ACC112 (cell line): Measurements from ENCODE around the gene SETD3.

Experiments
- H2AFZ ChIP-seq: fragments of 200-600 bp; sonication (generic); one replicate; pipeline ENCODE4 v1.6.0; 2017; ENCODE audit warnings: antibody characterized with exemption, low read length; ENCODE audit not compliant: unreplicated experiment
- H3K27ac ChIP-seq: fragments of 200-600 bp; sonication (generic); 2 replicates; pipeline ENCODE4 v1.5.1; 2014; ENCODE audit warnings: low read depth, mild to moderate bottlenecking, antibody characterized with exemption, low read length, moderate library complexity
- H3K27me3 ChIP-seq: fragments of 200-600 bp; sonication (generic); 2 replicates; pipeline ENCODE4 v1.6.1; 2014; ENCODE audit warnings: mild to moderate bottlenecking, antibody characterized with exemption, low read length, moderate library complexity, mixed read lengths; ENCODE audit not compliant: insufficient read depth
- H3K36me3 ChIP-seq: fragments of 200-600 bp; sonication (generic); 2 replicates; pipeline ENCODE4 v1.6.1; 2016; ENCODE audit warnings: mild to moderate bottlenecking, antibody characterized with exemption, low read length, moderate library complexity, mixed read lengths; ENCODE audit not compliant: insufficient read depth
- H3K4me1 ChIP-seq: fragments of 200-600 bp; sonication (generic); one replicate; pipeline ENCODE4 v1.6.1; 2016; ENCODE audit warnings: low read length, mixed read lengths; ENCODE audit not compliant: insufficient read depth, unreplicated experiment, control insufficient read depth
- H3K4me3 ChIP-seq: fragments of 200-600 bp; sonication (generic); 2 replicates; pipeline ENCODE4 v1.5.1; 2014; ENCODE audit warnings: mild to moderate bottlenecking, low read depth, low read length
- H3K79me2 ChIP-seq: fragments of 200-600 bp; sonication (generic); one replicate; pipeline ENCODE4 v1.6.0; 2016; ENCODE audit warnings: low read length; ENCODE audit not compliant: control insufficient read depth, unreplicated experiment, insufficient read depth

Gene SETD3

DNA sequence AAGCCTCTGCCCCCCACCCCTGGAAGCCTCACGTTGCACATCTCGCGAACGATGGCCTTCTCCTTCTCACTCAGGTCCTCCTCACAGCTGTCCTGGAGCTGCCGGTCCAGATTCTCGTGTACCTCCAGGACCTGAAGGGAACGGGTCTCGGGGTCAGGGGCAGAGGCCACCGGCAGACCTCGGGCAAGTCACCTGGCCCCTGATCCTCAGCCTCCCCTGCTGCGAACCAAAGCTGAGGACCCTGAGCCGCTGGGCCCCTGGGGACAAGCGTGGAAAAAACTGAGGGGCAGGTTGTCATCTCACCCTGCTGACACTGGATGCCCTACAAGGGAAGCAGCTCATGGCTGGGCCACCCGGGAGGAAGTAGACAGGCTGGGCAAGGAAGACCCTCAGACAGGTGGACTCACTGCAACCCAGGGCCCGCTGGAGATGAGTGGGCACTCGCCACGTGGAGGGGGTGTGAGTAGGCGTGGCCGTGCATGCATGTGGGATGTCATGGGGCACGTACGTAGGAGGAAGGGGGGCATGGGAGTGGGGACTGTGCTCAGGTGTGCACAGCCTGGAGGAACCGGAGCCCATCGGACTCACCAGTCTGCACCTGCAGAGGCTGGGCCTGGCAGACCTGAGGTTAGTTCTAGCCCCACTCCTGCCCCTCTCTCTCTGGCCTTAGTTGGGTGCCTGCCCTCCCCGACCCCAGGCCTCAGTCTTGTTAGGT, 35.7 kb upstream of the SETD3 start:
- Histone ChIP-seq H3K79me2 (no peaks in the 10 kb centered on the region), H3K36me3 (no peaks in the 10 kb centered on the region; the same call in 1 of the 2 replicates), H3K4me3 (no peak overlapping the region), H3K27me3 (no peaks in the 10 kb centered on the region), H3K4me1 (peaks cover 4% of the 10 kb centered on the region), H2AFZ (no peak overlapping the region), H3K27ac (no peak overlapping the region)

DNA sequence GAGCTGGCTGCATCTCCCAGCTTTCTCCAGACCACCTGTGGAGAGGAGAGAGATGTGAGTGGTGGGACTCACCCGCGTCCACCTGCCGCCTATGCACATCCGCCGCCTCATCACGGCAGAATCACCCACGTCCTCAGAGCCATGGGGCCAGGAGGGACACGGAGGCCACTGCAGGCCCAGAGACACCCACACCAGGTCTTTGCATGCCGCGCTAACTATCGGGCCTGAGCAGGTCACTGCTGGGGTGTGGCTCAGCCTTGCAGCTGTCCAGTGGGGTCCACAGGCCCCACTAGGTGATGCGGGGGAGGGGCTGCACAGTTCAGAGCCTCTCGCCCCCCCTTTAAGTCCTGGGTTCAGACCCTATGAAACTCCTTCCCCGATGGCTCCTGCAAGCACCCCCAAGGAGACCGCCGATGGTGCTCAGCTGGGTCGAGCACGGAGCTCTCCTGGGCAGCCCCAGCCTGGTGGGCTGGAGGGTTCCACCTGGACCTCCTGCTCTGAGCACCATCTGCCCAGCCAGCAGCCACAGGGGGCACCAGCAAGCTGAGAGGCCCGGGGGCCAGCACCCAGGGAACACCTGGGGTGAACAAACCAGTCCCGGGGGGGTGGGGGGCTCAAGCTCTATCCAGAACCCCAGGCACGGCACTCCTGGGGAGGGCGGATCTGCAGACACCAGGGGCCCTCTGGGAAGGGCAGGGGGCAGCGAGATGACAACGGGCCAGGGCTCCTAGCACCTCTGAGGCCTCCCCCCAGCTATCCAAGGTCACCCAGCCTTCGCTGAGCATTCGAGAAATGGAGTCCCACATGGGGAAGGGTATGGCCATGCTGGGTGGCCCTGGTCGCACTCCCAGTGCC, 34.9 kb upstream of the SETD3 start:
- Histone ChIP-seq H3K36me3 (no peaks in the 10 kb centered on the region; the same call in 1 of the 2 replicates), H3K4me3 (no peak overlapping the region), H3K27me3 (no peaks in the 10 kb centered on the region), H3K79me2 (no peaks in the 10 kb centered on the region), H2AFZ (no peak overlapping the region), H3K27ac (no peak overlapping the region), H3K4me1 (peaks cover 11% of the 10 kb centered on the region)

DNA sequence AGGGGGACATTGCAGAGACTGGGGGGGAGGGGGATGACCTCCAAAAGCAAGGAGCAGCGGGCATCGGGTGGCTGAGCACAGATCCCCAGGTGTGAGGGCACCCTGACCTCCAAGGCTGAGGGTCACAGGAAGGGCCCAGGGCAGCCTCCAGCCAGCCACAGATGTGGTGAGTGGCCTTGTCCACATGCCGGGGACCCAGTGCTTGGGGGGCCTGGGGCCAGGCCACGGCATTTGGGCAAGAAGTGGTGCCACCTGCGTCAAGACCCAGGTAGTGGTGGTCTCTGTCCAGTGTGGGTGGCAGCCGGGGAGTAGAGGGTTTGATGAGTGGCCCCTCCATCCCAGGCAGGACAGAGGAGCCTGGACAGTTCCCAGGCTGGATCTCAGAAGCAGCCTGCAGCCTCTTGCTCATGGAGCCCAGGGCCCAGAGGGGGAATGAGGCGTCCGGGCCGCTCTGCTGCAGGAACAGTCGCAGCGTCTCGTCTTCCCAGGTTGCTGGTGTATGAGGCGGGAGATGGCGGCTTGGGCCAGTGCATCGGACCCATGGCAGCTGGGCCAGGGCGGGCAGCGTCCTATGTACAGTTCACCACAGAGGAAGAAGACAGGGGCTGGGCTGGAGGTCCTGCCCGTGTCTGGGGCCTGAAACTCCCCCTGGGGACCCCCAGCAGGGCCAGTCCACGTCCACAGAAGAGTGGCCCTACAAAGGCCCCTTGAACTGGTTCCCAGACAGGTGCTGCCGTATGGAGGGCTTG, 34.1 kb upstream of the SETD3 start:
- H3K36me3 ChIP-seq = no peaks in the 10 kb centered on the region; the same call in 1 of the 2 replicates
- H2AFZ ChIP-seq = no peak overlapping the region
- peaks cover 11% of the 10 kb centered on the region for H3K4me1 ChIP-seq
- H3K27ac ChIP-seq = no peak overlapping the region
- no peaks in the 10 kb centered on the region for H3K79me2 ChIP-seq
- H3K4me3 ChIP-seq = no peak overlapping the region
- no peaks in the 10 kb centered on the region for H3K27me3 ChIP-seq

DNA sequence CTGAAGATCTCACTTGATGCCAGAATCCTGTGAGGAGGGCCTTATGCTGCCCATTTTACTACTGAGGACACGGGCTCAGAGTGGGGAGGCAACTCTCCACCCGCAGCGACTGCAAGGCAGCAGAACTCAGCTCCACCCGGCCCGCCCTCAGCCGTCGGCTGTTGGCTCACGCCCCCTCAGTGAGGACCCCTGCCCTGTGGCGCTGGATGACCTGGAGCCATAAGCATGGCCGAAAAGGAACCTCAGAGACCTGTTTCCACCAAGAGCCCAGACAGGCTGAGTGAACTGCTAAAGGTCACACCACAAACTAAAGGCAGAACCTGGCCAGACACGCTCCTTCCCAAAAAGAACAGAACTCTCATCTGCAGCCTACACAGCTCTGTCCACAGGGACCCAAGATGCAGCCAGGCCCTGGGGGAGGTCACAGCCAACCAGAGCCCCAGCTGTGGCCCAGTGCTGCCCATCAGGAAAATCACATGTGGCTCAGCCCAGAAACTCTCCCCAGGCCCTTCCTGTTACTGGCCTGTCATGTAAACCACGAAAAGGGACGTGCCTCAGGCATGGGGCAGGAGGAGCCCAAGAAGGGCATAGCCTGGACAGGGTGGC, 33.4 kb upstream of the SETD3 start:
- Histone ChIP-seq H3K27me3 (no peaks in the 10 kb centered on the region), H3K79me2 (no peaks in the 10 kb centered on the region), H3K4me1 (peaks cover 11% of the 10 kb centered on the region), H3K36me3 (no peaks in the 10 kb centered on the region; the same call in 1 of the 2 replicates), H3K4me3 (no peak overlapping the region), H3K27ac (no peak overlapping the region), H2AFZ (no peak overlapping the region)

DNA sequence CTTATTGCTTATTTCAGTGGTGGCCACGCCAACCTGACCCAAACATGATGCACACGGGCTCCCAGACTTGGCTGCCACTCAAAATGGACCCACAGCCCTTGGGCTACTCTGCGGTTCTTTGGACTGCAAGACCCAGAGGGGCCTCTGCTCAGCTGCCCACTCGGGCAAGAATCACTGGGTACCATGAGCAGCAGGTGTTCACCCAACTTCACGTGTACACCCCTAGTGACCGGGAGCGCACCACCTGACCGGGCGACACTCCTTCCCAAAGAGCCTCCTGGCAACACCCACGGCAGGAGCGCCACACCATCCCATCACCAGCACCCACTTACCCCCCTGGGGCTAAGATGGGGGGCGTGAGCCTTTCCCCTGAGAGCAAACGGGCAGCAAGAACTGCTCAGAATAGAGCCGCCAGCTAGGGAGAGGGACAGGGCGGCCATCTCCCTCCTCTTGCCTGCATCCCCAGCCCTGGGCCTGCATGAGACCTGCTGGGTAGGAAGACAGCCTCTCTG, 32.6 kb upstream of the SETD3 start:
- no peak overlapping the region for H3K27ac ChIP-seq
- no peaks in the 10 kb centered on the region for H3K79me2 ChIP-seq
- no peak overlapping the region for H2AFZ ChIP-seq
- peaks cover 11% of the 10 kb centered on the region for H3K4me1 ChIP-seq
- H3K27me3 ChIP-seq = no peaks in the 10 kb centered on the region
- peaks cover 4% of the 10 kb centered on the region for H3K36me3 ChIP-seq
- no peak overlapping the region for H3K4me3 ChIP-seq

DNA sequence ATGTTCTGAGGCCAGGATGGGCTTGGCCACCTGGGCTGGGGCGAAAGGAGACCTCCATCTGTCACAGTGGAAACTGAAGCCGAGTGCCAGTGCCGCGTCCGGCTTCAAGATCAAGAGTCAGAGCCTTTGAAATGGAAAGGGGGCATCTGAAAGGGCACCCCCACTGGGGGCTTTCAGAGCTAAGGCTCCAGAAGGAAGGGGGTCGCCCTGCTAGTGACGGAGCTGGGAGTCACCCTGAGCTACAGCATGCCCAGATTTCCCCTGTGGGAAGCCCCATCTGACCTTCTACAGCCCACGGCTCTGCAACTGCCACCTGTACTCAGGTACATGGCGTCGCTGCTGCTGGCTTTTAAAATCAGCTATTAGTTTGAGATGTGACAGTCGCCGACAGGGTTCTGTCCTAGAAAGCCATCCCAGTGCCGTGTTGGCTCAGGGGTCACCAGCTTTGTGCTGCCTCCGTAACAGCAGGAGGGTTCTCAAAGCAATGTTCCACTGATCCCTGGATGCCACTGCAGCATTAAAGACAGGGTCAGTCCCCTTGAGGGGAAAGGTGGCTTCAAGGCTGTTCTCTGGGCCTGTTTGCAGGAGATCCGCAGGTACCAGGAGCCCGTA, 32.0 kb upstream of the SETD3 start:
- Histone ChIP-seq H3K27ac (no peak overlapping the region), H3K79me2 (no peaks in the 10 kb centered on the region), H3K36me3 (peaks cover 5% of the 10 kb centered on the region), H3K27me3 (no peaks in the 10 kb centered on the region), H3K4me1 (peaks cover 11% of the 10 kb centered on the region), H2AFZ (no peak overlapping the region), H3K4me3 (no peak overlapping the region)

DNA sequence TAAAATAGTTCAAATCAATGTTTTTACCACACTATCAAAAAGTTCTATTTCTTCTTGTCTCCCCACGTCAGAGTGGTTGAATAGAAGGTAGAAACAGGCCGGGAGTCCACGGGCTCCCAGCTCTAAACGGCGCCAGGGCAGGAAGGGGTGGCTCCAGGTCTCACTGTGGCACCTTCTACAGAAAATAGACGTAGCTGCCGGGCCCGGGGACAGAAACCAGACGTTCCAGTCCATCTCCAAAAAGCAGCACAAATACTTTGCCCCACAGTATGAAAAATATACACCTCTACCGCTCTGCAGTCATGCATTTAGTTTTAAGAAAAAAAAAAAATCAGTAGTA, 31.4 kb upstream of the SETD3 start:
- H3K4me1 ChIP-seq = peaks cover 11% of the 10 kb centered on the region
- no peaks in the 10 kb centered on the region for H3K79me2 ChIP-seq
- peaks cover 10% of the 10 kb centered on the region for H3K36me3 ChIP-seq
- peak overlapping the region; percentile 34; the same call in 1 of the 2 replicates for H3K27ac ChIP-seq
- no peaks in the 10 kb centered on the region for H3K27me3 ChIP-seq
- H3K4me3 ChIP-seq = no peak overlapping the region
- no peak overlapping the region for H2AFZ ChIP-seq

DNA sequence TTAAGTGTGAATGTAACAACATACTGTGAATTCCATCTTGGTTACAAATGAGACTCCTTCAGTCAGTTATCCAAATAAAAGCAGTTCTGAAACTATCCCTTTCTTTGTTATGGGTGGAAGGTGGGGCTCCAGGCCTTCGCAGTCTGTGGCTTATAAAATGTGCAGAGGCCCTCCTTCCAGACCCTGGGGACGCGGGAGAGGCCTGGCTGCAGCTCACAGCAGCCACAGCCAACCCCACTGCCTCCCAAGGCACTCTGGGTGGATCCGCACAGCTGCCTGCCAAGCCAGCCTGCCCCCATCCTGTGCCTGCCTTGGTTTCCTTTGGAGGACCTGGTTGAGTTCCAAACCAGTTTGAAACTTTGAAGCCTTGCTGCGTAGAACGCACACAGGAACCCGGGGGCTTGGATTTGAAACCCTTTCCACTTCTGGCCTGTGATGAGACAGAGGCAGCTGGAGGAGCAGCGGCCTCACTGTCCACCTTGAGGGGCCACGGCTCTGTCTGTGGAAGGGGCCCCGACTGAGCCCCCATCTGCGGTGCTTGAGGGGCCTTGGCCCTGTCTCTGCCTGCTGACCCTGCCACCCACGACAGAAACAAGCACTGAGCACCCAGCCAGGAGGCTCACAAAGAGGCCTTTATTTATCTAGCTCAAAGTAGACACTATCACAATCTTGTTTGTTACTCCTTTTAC, 30.9 kb upstream of the SETD3 start:
- Histone ChIP-seq H3K27me3 (no peaks in the 10 kb centered on the region), H3K27ac (peak overlapping the region; percentile 34; the same call in 1 of the 2 replicates), H2AFZ (no peak overlapping the region), H3K36me3 (peaks cover 10% of the 10 kb centered on the region), H3K4me3 (no peak overlapping the region), H3K4me1 (peaks cover 11% of the 10 kb centered on the region), H3K79me2 (no peaks in the 10 kb centered on the region)

DNA sequence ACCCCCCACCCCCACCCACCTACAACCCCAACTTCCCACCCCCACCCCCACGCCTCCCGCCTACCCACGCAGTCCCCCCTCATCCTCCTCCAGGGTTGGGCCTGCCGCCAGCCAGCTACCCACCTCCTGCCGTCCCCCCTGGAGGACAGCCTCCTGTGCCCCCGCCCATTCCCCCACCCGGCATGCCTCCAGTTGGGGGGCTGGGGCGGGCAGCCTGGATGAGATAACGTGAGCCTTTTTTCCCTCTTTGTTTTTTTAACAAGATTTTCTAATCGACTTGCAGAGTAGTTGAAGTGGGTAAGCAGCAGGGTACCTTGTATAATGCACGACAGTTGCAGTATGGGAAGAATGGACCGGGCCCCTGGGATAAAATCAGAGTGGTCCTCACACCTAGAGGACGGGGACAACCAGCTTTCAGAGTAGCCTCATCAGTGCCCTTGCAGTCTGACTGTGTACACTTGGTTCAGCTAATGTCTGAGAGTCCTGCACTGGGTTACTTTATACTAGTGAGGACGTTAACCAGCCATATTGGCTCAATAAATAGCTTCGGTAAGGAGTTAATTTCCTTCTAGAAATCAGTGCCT, 30.0 kb upstream of the SETD3 start:
- Histone ChIP-seq H3K36me3 (peaks cover 10% of the 10 kb centered on the region), H3K27ac (0 out of 2 replicates have a peak overlapping the region, but pooled peaks have one; percentile 28), H3K4me3 (no peak overlapping the region), H3K79me2 (no peaks in the 10 kb centered on the region), H3K27me3 (no peaks in the 10 kb centered on the region), H2AFZ (no peak overlapping the region), H3K4me1 (peaks cover 11% of the 10 kb centered on the region)
